HCT116 (cell line): ENCODE results near the gene SVEP1.

Experiments used
- CBX3 ChIP-seq: IDR thresholded peaks from 2 replicates; pipeline ENCODE4 v1.6.1; 2012; ENCODE audit warnings: low read depth
- EGR1 ChIP-seq: IDR thresholded peaks from 2 replicates; pipeline ENCODE4 v1.6.1; 2012; ENCODE audit warnings: low read depth
- EZH2 ChIP-seq: fragments of 200-600 bp; sonication (generic); IDR thresholded peaks from 2 replicates; pipeline ENCODE4 v1.6.1; 2017; ENCODE audit warnings: antibody characterized with exemption, mixed run types
- EZH2phosphoT487 ChIP-seq: fragments of 200-600 bp; IDR thresholded peaks from 2 replicates; pipeline ENCODE4 v1.6.1; 2018; ENCODE audit warnings: antibody characterized with exemption, borderline replicate concordance
- JUND ChIP-seq: IDR thresholded peaks from 2 replicates; pipeline ENCODE4 v1.6.1; 2012
- POLR2A ChIP-seq: IDR thresholded peaks from 2 replicates; pipeline ENCODE4 v1.7.0; 2011; ENCODE audit warnings: borderline replicate concordance; ENCODE audit not compliant: insufficient read depth, insufficient read length; ENCODE audit errors: extremely low read depth
- POLR2AphosphoS5 ChIP-seq: IDR thresholded peaks from 2 replicates; pipeline ENCODE4 v1.6.1; 2011; ENCODE audit warnings: mild to moderate bottlenecking, low read depth, low read length, moderate library complexity
- RAD21 ChIP-seq: IDR thresholded peaks from 2 replicates; pipeline ENCODE4 v1.6.1; 2012; ENCODE audit warnings: low read depth, mild to moderate bottlenecking
- SIN3A ChIP-seq: IDR thresholded peaks from 2 replicates; pipeline ENCODE4 v1.6.1; 2012; ENCODE audit warnings: low read depth
- SP1 ChIP-seq: IDR thresholded peaks from 2 replicates; pipeline ENCODE4 v1.6.1; 2012; ENCODE audit warnings: low read depth
- YY1 ChIP-seq: IDR thresholded peaks from 2 replicates; pipeline ENCODE4 v1.6.1; 2011; ENCODE audit warnings: low read length, low read depth, moderate library complexity, mild to moderate bottlenecking; ENCODE audit not compliant: insufficient replicate concordance; ENCODE audit errors: extremely low read depth
- TF ChIP-seq, protein P1 (sequence below), 3 experiments: fragments of 200-600 bp in 1 of 3; sonication (generic) in 1 of 3; IDR thresholded peaks in 2 of 3; conservative IDR thresholded peaks in 1 of 3; 2 replicates each; pipeline ENCODE4 v1.5.1; 2012 to 2017; ENCODE audit warnings: low read depth in 2 of 3, low read length in 2 of 3, antibody characterized with exemption in 1 of 3, borderline replicate concordance in 1 of 3, control low read depth in 1 of 3, mild to moderate bottlenecking in 1 of 3, mixed read lengths in 1 of 3, mixed run types in 1 of 3, moderate library complexity in 1 of 3; ENCODE audit not compliant: insufficient read depth in 1 of 3

DNA sequence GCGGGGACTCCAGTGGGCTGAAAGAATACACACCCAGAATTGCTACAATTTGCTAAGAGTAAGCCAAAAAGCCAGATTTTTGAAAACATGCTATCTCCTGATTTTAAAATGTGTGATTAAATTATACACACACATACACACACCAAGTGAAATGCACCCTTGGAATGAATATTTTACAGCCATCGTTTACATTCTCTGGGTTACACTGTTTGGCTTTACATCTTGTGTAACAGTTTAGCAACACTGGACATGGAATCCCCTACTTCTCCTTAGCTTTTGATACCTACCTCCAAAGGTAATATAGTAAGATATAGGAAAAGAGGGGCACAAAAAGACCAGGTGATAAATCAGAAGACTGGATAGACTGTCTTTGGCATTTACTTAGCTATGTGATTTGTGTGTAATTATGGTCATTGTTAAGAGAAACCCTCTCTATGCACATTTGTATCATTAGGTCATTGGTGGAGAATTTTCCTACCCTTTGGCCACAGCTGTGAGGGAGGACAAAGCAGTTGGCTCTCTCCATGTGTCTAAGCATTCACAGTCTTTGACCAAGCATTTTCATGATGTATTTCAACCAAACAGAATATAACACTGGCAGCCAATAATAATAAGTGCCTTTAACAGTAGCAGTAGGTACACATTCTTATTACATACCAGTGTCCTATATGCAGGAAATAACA lies 7.6 kb downstream of the SVEP1 start:
- no peak for TF ChIP-seq SIN3A
- TF ChIP-seq, protein P1, sequence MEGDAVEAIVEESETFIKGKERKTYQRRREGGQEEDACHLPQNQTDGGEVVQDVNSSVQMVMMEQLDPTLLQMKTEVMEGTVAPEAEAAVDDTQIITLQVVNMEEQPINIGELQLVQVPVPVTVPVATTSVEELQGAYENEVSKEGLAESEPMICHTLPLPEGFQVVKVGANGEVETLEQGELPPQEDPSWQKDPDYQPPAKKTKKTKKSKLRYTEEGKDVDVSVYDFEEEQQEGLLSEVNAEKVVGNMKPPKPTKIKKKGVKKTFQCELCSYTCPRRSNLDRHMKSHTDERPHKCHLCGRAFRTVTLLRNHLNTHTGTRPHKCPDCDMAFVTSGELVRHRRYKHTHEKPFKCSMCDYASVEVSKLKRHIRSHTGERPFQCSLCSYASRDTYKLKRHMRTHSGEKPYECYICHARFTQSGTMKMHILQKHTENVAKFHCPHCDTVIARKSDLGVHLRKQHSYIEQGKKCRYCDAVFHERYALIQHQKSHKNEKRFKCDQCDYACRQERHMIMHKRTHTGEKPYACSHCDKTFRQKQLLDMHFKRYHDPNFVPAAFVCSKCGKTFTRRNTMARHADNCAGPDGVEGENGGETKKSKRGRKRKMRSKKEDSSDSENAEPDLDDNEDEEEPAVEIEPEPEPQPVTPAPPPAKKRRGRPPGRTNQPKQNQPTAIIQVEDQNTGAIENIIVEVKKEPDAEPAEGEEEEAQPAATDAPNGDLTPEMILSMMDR (IDR thresholded peaks at IDR 0.05 in 2 of 3, conservative IDR thresholded peaks at IDR 0.05 in 1 of 3; ENCODE audit: borderline replicate concordance in 1 of 3, insufficient read depth in 1 of 3, low read depth in 2 of 3, low read length in 2 of 3) = no peak
- no peak for TF ChIP-seq JUND
- TF ChIP-seq POLR2AphosphoS5 = no peak
- TF ChIP-seq EZH2 = no peak
- no peak for TF ChIP-seq CBX3
- no peak for TF ChIP-seq EGR1
- no peak for TF ChIP-seq POLR2A
- no peak for TF ChIP-seq SP1
- no peak for TF ChIP-seq EZH2phosphoT487
- no peak for TF ChIP-seq YY1
- no peak for TF ChIP-seq RAD21
